Body of pancreas (tissue), 4 donors: ENCODE results near the gene SVEP1. TPM values are rescaled to one million over a fixed set of nuclear protein-coding genes. Genes with fewer than 3 reads are reported as not detected.

Source experiments
- ATAC-seq: fragments of 150-250 bp; one replicate; pipeline ENCODE4 v1.9.1; 2016
- DNase-seq, 4 donors: peaks; one replicate each; pipeline ENCODE4 v3.0.0-alpha.2; 2019
- H3K27ac ChIP-seq, 4 donors: fragments of 200-600 bp; sonication (generic); 1 replicate in 3 of 4; 2 replicates in 1 of 4; pipeline versions ENCODE4 v1.5.1 to v1.6.1; 2016 to 2019; ENCODE audit warnings: mild to moderate bottlenecking in 1 of 4, mixed read lengths in 1 of 4, moderate library complexity in 1 of 4
- H3K27me3 ChIP-seq, 2 donors: fragments of 200-600 bp; sonication (generic); one replicate each; pipeline ENCODE4 v1.6.0; 2016; ENCODE audit warnings: mild to moderate bottlenecking in 1 of 2
- H3K36me3 ChIP-seq, 2 donors: fragments of 200-600 bp; sonication (generic); replicated peaks in 1 of 2; 2 replicates each; pipeline ENCODE4 v1.5.1; 2016; ENCODE audit warnings: low read depth in 2 of 2; ENCODE audit not compliant: insufficient read depth in 1 of 2
- H3K4me1 ChIP-seq: fragments of 200-600 bp; sonication (generic); one replicate; pipeline ENCODE4 v1.6.0; 2016
- H3K4me3 ChIP-seq, 2 donors: fragments of 200-600 bp; sonication (generic); 1 replicate in 1 of 2; 2 replicates in 1 of 2; pipeline ENCODE4 v1.5.1; 2016 to 2019
- H3K9me3 ChIP-seq, 3 donors: fragments of 200-600 bp; sonication (generic); 1 replicate in 2 of 3; 2 replicates in 1 of 3; pipeline ENCODE4 v1.5.1; 2016
- CTCF ChIP-seq, 7 experiments: fragments of 450-650 bp in 4 of 7; fragments of 200-600 bp in 3 of 7; sonication (generic) in 3 of 7; IDR thresholded peaks; one replicate each; pipeline ENCODE4 v1.5.1; 2016 to 2019; ENCODE audit warnings: antibody characterized with exemption in 7 of 7
- POLR2A ChIP-seq, 3 donors: fragments of 450-650 bp; IDR thresholded peaks; one replicate each; pipeline ENCODE4 v1.6.1; 2016; ENCODE audit warnings: antibody characterized with exemption in 3 of 3, mild to moderate bottlenecking in 2 of 3
- WGBS, 2 donors: methylation state at CpG; one replicate each; pipeline ENCODE4 v1.1.5; 2017; 5-methylcytosine and 5-hydroxymethylcytosine counted together
- intact Hi-C: fragments of 100-400 bp; cut with DNase I; formaldehyde crosslinking; loops from one replicate; pipeline ENCODE4 v1.15.1; 2023
- total RNA-seq, 2 donors: library from RNA; depleted of rRNA; stranded (reverse); fragments of >200 nt; gene quantifications; one replicate each; pipeline ENCODE4 v1.1.0, GENCODE V29; 2016

Gene SVEP1
- total RNA-seq, 2 donors from 2014 or later, result 23.7 to 34.0 TPM

GRCh38 chr9:110343551-110343950, 236.0 kb downstream of the SVEP1 start:
- H3K4me3 ChIP-seq, result no peak overlapping the region
- 63 to 70% methylated on average over 5 of the region's 5 CpGs for WGBS, 2 donors
- H3K27ac ChIP-seq, result no peak overlapping the region
- H3K9me3 ChIP-seq, result no peaks in the 10 kb centered on the region
- intact Hi-C loops, result no loop called here
- H3K27me3 ChIP-seq, result no peaks in the 10 kb centered on the region
- H3K36me3 ChIP-seq, result no peaks in the 10 kb centered on the region
- TF ChIP-seq POLR2A (IDR thresholded peaks at IDR 0.05) (no peak), CTCF (IDR thresholded peaks at IDR 0.05) (no peak)
- DNase-seq, result no peak
- ATAC-seq, result no peak
- H3K4me1 ChIP-seq, result no peaks in the 10 kb centered on the region

- Histone ChIP-seq H3K9me3 (no peaks in the 10 kb centered on the region), H3K36me3 (no peaks in the 10 kb centered on the region), H3K4me3 (no peak overlapping the region), H3K27me3 (no peaks in the 10 kb centered on the region), H3K4me1 (no peaks in the 10 kb centered on the region), H3K27ac (no peak overlapping the region)
- TF ChIP-seq POLR2A (IDR thresholded peaks at IDR 0.05) (no peak), CTCF (IDR thresholded peaks at IDR 0.05) (no peak)
- intact Hi-C loops, result no loop called here
- no peak for DNase-seq
- ATAC-seq, result no peak
- WGBS, 2 donors, result 57 to 74% methylated on average over 2 of the region's 2 CpGs
These were observed 239.2 kb downstream of the SVEP1 start for GRCh38 chr9:110340306-110340705.

- H3K9me3 ChIP-seq, result no peaks in the 10 kb centered on the region
- no peak overlapping the region for H3K27ac ChIP-seq
- intact Hi-C loops, result no loop called here
- WGBS, 2 donors, result 74 to 83% methylated on average over 1 of the region's 1 CpG
- H3K4me1 ChIP-seq, result no peaks in the 10 kb centered on the region
- H3K36me3 ChIP-seq, result no peaks in the 10 kb centered on the region
- ATAC-seq, result no peak
- no peak overlapping the region for H3K4me3 ChIP-seq
- TF ChIP-seq POLR2A (IDR thresholded peaks at IDR 0.05) (no peak), CTCF (IDR thresholded peaks at IDR 0.05) (no peak)
- no peak for DNase-seq
- H3K27me3 ChIP-seq, result no peaks in the 10 kb centered on the region
These were observed 241.4 kb downstream of the SVEP1 start for GRCh38 chr9:110338143-110338542.

GRCh38 chr9:110337727-110338126, 241.8 kb downstream of the SVEP1 start, which contains the start of gene TXNDC8:
TSS of gene TXNDC8 (minus strand) at chr9:110337863.
- intact Hi-C loops, result no loop called here
- no peak for ATAC-seq
- no peak for DNase-seq
- no peak within 1 kb of the TSS for H3K27ac ChIP-seq
- H3K27me3 ChIP-seq, result no peaks in the 10 kb centered on the region
- H3K4me1 ChIP-seq, result no peaks in the 10 kb centered on the region
- no peaks in the 10 kb centered on the region for H3K36me3 ChIP-seq
- 79 to 86% methylated on average over 1 of the region's 1 CpG for WGBS, 2 donors
- TF ChIP-seq POLR2A (IDR thresholded peaks at IDR 0.05) (no peak), CTCF (IDR thresholded peaks at IDR 0.05) (no peak)
- no peak within 1 kb of the TSS for H3K4me3 ChIP-seq
- no peaks in the 10 kb centered on the region for H3K9me3 ChIP-seq

- WGBS, 2 donors, result 70 to 88% methylated on average over 1 of the region's 1 CpG
- Histone ChIP-seq H3K4me3 (no peak overlapping the region), H3K4me1 (no peaks in the 10 kb centered on the region), H3K36me3 (no peaks in the 10 kb centered on the region), H3K9me3 (no peaks in the 10 kb centered on the region), H3K27ac (no peak overlapping the region), H3K27me3 (no peaks in the 10 kb centered on the region)
- TF ChIP-seq POLR2A (IDR thresholded peaks at IDR 0.05) (no peak), CTCF (IDR thresholded peaks at IDR 0.05) (no peak)
- intact Hi-C loops, result no loop called here
- ATAC-seq, result no peak
- no peak for DNase-seq
These were observed 243.2 kb downstream of the SVEP1 start for GRCh38 chr9:110336363-110336762.
